Glomerular endothelial cell (primary cell): Measurements from ENCODE around the gene OR2M4. TPM values are rescaled to one million over a fixed set of nuclear protein-coding genes. Genes with fewer than 3 reads are reported as not detected.
"Not testable (repeated sequence)": the region's sequence is repeated elsewhere in the genome, so short reads cannot be mapped to it uniquely, and the experiment has no call there.

Experiments used
- DNase-seq: peaks from one replicate; pipeline ENCODE4 v3.0.0-alpha.2; 2011; ENCODE audit warnings: low read depth, low spot score; ENCODE audit errors: extremely low read depth
- total RNA-seq: library from RNA; depleted of rRNA; stranded (reverse); fragments of >200 nt; gene quantifications from 2 replicates; pipeline ENCODE4 v1.2.3, GENCODE V29; 2015

OR2M4 gene, protein sequence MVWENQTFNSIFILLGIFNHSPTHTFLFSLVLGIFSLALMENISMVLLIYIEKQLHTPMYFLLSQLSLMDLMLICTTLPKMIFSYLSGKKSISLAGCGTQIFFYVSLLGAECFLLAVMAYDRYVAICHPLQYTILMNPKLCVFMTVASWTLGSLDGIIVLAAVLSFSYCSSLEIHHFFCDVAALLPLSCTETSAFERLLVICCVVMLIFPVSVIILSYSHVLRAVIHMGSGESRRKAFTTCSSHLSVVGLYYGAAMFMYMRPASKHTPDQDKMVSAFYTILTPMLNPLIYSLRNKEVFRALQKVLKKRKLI
- total RNA-seq: not detected in 2 replicates

DNA sequence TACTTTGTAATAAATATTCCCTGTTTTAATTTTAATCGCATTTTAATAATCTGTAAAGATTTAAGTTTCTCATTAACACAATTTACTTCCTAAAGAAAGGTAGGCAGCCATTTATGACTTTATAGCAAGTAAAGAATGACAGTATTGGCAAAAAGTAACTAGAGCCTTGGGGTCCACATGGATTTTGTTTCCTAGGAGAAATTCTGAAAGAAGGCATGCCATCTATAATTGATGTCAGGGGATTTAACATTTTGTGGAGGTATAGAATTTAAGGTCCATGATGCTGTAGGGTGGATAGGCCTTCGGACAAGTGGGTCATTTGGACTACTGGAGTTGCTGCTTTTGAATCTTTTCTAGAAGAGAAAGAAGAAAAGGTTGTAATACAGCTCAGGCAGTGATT is at the start of gene OR2M4:
TSS of gene OR2M4 (plus strand) at position 301 of the 400 bp plus-strand sequence. CDS start 7,512 bp downstream, outside the sequence.
- no peak for DNase-seq

DNA sequence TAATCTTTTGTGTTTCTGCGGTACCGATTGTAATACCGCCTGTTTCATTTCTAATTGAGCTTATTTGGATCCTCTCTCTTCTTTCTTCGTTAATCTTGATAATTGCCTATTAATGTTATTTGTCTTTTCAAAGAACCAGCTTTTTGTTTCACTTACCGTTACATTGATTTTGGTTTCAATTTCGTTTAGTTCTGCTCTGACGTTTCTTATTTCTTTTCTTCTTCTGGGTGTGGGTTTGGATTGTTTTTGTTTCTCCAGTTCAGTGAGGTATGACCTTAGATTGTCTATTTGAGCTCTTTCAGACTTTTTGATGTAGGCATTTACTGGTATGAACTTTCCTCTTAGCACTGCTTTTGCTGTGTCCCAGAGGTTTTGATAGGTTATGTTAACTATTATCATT is 47.2 kb upstream of the OR2M4 start:
- no peak for DNase-seq

DNA sequence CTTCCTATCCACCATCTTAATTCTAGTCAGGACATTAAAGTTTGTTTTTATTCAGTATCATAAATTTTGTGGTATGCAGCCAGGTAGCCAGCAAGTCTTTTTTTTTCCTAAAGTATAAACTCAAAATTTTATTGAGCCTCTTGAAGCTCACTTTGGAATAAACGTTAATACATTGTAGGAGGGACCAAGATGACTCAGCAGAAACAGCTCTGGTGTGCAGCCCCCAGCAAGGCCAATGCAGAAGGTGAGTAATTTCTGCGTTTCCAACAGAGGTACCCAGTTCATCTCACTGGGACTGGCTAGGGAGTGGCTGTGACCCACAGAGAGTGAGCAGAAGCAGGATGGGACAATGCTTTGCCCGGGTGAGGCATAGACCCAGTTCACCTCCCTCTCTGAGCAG is 43.9 kb upstream of the OR2M4 start:
- DNase-seq: no peak

DNA sequence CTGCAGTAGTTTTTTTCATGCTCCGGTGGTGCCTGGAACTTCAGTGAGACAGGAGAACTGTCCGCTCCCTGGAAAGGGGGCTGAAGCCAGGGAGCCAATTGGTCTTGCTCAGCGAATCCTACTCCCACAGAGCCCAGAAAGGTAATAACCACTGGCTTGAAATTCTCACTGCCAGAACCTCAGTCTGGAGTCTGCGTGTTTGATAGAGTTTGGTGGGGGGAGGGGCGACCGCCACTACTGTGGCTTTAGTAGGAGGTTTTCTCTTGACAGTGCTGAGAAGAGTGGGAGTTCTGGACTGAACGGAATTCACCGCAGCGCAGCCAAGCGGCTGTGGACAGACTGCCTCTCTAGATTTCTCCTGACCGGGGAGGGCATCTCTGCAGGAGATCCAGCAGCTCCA is 42.2 kb upstream of the OR2M4 start:
- no peak for DNase-seq

DNA sequence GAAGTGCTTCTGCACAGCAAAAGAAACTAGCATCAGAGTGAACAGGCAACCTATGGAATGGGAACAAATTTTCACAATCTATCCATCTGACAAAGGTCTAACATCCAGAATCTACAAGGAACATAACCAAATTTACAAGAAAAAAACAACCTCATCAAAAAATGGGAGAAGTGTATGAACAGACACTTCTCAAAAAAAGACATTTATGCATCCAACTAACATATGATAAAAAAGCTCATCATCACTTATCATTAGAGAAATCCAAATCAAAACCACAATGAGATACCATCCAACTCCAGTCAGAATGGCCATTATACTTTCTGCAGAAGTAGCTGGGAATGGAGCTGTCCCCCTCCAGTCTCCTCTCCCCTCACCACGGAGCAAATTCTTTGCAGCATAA is 37.1 kb upstream of the OR2M4 start:
- DNase-seq: no peak

DNA sequence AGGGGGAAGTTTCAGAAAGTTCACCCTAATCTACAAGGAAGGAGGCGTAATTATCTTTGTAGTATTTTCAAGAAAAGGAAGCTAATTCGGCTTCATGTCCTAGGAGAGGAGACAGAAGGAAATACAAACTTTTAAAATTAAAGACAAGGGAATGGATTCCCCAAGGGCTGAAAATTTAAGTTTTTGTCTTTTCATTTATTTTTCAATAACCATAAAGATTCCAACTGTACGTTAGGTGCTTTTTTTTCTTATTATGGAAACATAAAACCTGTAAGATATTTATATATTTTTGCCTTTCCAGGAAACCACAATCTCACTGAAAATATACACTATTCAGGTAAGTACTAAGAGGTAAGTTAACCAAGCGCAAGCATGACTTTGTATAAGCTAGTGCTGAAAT is 34.3 kb upstream of the OR2M4 start, which contains the start of gene OR2M3:
TSS of gene OR2M3 (plus strand) at position 301 of the 400 bp plus-strand sequence. CDS start 5,803 bp downstream, outside the sequence.
- no peak for DNase-seq

DNA sequence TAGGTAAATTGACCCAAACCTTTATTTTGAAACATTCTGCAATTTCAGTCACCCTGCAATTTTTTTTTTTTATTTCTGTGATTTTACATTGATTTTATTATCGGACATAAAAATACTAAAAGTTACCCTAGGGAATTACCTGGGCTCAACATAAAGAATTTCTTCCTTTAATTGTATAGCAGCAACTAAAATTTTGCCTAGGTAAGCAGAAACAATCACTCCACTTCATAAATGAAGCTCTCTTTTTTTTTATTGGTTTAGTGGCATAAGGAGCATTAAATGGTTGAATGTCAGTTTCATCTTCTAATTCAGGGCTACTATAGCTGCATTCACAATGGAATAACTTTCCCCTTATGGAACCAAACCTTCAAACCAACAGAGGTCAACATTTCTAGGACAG is 15.3 kb upstream of the OR2M4 start:
- no peak for DNase-seq

DNA sequence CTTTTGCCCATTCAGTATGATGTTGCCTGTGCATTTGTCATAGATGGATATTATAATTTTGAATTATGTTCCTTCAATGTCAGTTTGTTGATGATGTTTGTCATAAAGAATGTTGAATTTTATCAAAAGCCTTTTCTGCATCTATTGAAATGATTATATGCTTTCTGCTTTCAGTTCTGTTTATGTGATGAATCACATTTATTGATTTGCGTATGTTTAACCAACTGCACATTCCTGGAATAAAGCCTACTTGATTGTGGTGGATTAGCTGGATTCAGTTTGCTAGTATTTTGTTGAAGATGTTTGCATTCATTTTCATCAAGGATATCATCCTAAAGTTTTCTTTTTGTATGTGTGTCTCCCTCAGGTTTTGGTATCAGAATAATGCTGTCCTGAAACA is 5.7 kb upstream of the OR2M4 start:
- DNase-seq: no peak

DNA sequence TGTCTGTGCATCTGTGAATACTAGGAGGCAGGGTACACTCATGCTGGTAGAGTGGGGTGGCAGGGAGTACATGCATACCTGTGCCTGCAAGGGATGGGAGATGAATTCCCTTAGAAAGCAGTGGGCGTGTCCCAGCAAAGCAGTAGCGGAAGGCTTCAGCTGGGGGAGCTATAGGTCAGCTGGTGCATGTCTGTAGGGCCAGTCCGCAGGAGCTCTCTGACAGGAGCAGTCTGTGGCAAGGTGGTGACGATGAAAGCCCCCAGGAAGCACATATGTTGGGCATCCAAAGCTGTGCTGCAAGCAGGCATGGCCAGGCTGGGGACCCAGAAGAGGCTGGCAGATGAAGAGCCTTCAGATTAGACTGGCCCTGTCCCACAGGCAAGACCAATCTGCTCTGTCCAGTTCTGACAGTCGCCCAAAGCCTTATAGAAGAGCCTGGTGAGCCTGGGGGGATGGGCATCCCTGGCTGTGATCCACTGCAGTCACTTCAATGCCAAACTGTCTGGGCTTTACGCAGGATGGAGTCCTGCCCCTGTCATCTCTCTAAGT is 1.8 kb upstream of the OR2M4 start:
- DNase-seq: no peak

DNA sequence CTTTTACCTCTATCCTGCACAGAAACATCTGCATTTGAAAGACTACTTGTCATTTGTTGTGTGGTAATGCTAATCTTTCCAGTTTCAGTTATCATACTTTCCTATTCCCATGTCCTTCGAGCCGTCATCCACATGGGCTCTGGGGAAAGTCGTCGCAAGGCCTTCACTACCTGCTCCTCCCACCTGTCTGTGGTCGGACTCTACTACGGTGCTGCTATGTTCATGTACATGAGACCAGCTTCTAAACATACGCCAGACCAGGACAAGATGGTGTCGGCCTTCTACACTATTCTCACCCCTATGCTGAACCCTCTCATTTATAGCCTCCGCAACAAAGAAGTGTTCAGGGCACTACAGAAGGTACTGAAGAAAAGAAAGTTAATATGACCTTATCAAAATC is 8.3 kb downstream of the OR2M4 start:
- no peak for DNase-seq

DNA sequence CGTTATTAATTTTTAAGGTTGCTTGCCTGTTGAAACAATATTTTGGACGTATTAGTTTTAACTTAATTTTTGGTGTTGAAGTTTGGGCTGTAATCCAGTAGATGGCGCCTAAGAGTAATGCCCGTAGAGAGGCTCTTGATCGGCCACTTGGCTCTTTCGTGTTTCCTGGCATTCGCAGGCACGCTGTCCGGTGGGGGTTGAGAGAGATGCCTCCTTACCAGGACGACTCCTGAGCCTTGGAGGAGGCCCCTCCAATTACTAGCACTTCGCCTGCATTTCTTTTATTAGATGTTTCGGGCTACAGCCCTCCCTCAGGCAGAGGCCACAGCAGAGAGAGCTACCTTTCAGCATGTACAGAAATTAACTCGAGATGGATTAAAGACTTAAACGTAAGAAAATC is 12.0 kb downstream of the OR2M4 start:
- peak; percentile 3 for DNase-seq

DNA sequence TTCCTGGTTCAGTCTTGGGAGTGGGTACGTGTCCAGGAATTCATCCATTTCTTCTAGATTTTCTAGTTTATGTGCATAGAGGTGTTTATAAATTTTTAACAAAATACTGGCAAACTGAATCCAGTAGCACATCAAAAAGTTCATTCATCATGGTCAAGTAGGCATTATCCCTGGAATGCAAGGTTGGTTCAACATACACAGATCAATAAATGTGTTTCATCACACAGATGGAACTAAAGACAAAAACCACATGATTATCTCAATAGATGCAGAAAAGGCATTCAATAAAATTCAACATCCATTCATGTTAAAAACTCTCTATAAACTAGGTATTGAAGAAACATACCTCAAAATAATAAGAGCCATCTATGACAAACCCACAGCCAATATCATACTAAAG is 28.1 kb downstream of the OR2M4 start:
- DNase-seq: not testable (repeated sequence)

DNA sequence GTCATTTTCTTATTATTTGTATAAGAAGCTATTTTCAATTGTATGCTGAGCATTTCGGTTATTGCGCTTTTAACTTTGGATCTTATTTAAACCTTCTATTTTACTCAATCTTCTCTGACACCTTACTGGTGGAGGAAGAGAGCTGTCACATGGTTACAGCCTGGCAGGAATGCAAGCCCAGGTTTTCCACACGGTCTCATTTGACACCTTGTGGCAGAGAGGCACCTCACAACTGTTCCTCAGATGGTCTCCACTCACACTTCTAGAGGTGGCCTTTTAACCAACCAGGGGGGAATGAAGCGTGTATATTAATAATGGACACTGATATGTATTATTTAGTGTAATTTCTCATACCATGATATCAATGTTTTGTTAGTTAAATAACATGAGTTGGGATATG is 37.0 kb downstream of the OR2M4 start:
- DNase-seq: no peak

DNA sequence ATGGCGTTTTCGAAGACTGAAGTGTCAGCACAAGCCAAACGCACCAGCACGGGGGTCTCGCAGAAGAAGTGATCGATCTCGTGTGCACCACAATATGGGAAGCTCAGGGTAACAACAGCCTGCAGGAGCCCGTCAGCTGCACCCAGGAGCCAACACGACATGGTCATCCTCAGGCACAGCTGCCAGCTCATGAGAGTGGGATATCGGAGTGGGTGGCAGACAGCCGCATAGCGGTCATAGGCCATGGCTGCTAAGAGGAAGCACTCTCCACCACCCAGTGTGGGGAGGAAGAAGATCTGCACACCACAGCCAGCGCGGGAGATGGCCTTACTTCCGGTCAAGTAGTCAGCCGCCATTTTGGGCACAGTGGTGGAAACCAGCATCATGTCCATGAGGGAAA is 42.0 kb downstream of the OR2M4 start:
- DNase-seq: not testable (repeated sequence)

DNA sequence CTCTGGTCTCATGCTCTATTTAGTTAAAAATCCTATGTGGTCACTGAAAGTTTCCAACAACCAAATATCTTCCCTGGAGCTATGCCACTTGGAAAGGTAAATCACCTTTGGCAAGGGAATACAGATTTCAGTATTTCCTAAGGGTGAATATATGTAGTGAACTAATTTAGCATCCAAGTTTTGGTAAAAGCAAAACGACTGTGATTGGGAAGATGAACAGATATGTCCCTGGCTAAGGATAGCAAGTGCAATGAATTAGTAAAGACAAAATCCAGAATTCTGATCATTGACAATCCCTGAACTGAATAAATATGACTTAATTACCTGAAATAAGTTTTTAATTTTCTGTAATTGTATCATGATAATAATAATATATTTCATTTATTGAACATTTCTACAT is 46.7 kb downstream of the OR2M4 start, which contains the start of gene OR2T33:
TSS of gene OR2T33 (minus strand) at position 101 of the 400 bp plus-strand sequence. CDS start 4,162 bp downstream, outside the sequence.
- DNase-seq: no peak

DNA sequence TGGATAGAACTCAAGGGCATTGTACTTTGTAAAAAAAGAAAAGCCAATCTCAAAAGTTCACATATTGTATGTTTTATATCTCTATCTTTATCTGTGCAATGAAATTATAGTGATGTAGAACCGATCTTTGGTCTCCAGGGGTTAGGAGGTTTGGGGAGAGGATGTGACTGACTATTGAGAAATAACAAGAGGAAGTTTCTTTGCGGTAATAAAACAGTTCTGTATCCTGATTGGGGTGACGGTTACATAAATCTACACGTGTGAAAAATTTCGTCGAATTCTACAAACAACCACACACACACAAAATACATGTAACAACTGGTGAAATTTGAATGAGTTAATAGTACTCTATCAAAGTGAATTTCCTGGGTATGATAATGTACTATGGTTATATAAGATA is 57.2 kb downstream of the OR2M4 start:
- no peak for DNase-seq

Other genes starting within 250 kb of the OR2M4 start
- gene OR2L5, start 217.8 kb upstream of the OR2M4 start, total RNA-seq: not detected in 2 replicates
- not detected in 2 replicates for gene OR2L2, start 201.3 kb upstream of the OR2M4 start, total RNA-seq
- not detected in 2 replicates for gene OR2L3, start 184.6 kb upstream of the OR2M4 start, total RNA-seq
- not detected in 2 replicates for gene OR2L13, start 136.2 kb upstream of the OR2M4 start, total RNA-seq
- gene OR2M5, start 86.3 kb upstream of the OR2M4 start, total RNA-seq: not detected in 2 replicates
- not detected in 2 replicates for gene OR2M2, start 56.6 kb upstream of the OR2M4 start, total RNA-seq
- not detected in 2 replicates for gene OR2M3, start 34.2 kb upstream of the OR2M4 start, total RNA-seq
- gene OR2T33, start 46.6 kb downstream of the OR2M4 start, total RNA-seq: not detected in 2 replicates
- not detected in 2 replicates for gene OR2T12, start 72.0 kb downstream of the OR2M4 start, total RNA-seq
- not detected in 2 replicates for gene OR2M7, start 93.2 kb downstream of the OR2M4 start, total RNA-seq
- gene OR14C36, start 117.4 kb downstream of the OR2M4 start, total RNA-seq: not detected in 2 replicates
- not detected in 2 replicates for gene OR2T4, start 130.2 kb downstream of the OR2M4 start, total RNA-seq
- not detected in 2 replicates for gene OR2T6, start 144.3 kb downstream of the OR2M4 start, total RNA-seq
- not detected in 2 replicates for gene OR2T1, start 171.6 kb downstream of the OR2M4 start, total RNA-seq
- gene OR2T2, start 214.2 kb downstream of the OR2M4 start, total RNA-seq: not detected in 2 replicates
- gene OR2T3, start 241.9 kb downstream of the OR2M4 start, total RNA-seq: not detected in 2 replicates